A673 (cell line): ENCODE data around the gene RNF168. TPM values are rescaled to one million over a fixed set of nuclear protein-coding genes. Genes with fewer than 3 reads are reported as not detected.

ENCODE experiments used
- BruUV-seq: library from RNA; stranded (reverse); fragments of 400-500 nt; replicated peaks from 2 replicates; lab custom pipeline; 2021; lab: Mats Ljungman, UMichigan
- CTCF ChIA-PET: fragments of 300-600 bp; sonication (Branson Sonifier 250); formaldehyde crosslinking; loops from one replicate; lab custom pipeline; 2022; ENCODE audit warnings: antibody characterized with exemption; lab: Charles Lee
- POLR2A ChIA-PET: fragments of 300-600 bp; sonication (Branson Sonifier 250); formaldehyde crosslinking; loops from one replicate; lab custom pipeline; 2022; ENCODE audit warnings: antibody characterized with exemption; ENCODE audit not compliant: low non-redundant PET; lab: Charles Lee
- DNase-seq: peaks from one replicate; pipeline ENCODE4 v3.0.0-alpha.2; 2015; ENCODE audit warnings: low spot score
- H3K27ac ChIP-seq: fragments of 200-600 bp; sonication (generic); 2 replicates; pipeline ENCODE4 v1.5.1; 2016; ENCODE audit warnings: mixed run types, low read depth, mild to moderate bottlenecking, mixed read lengths, antibody characterized with exemption, low read length; ENCODE audit not compliant: poor library complexity, severe bottlenecking
- H3K27me3 ChIP-seq: fragments of 200-600 bp; sonication (generic); replicated peaks from 2 replicates; pipeline ENCODE4 v1.6.1; 2017; ENCODE audit warnings: mixed run types, low read depth, mild to moderate bottlenecking, mixed read lengths, antibody characterized with exemption, low read length; ENCODE audit not compliant: insufficient read depth, poor library complexity
- H3K36me3 ChIP-seq: fragments of 200-600 bp; sonication (generic); 2 replicates; pipeline ENCODE4 v1.6.1; 2016; ENCODE audit warnings: mixed run types, mild to moderate bottlenecking, mixed read lengths, antibody characterized with exemption, low read length; ENCODE audit not compliant: insufficient read depth, poor library complexity, severe bottlenecking
- H3K4me1 ChIP-seq: fragments of 200-600 bp; sonication (generic); 2 replicates; pipeline ENCODE4 v1.6.1; 2017; ENCODE audit warnings: mixed run types, mild to moderate bottlenecking, mixed read lengths, antibody characterized with exemption, low read length; ENCODE audit not compliant: insufficient read depth, poor library complexity, severe bottlenecking
- H3K4me3 ChIP-seq: fragments of 200-600 bp; sonication (generic); 2 replicates; pipeline ENCODE4 v1.5.1; 2016; ENCODE audit warnings: low read depth, mixed run types, mild to moderate bottlenecking, mixed read lengths, low read length; ENCODE audit not compliant: poor library complexity, severe bottlenecking
- H3K9me3 ChIP-seq: fragments of 200-600 bp; sonication (generic); 2 replicates; pipeline ENCODE4 v1.6.1; 2016; ENCODE audit warnings: mixed run types, low read depth, mild to moderate bottlenecking, mixed read lengths, antibody characterized with exemption, low read length; ENCODE audit not compliant: poor library complexity, severe bottlenecking
- CTCF ChIP-seq: fragments of 300-800, 200-600 bp; sonication (generic); conservative IDR thresholded peaks from 2 replicates; pipeline ENCODE4 v1.5.1; 2017; ENCODE audit warnings: low read depth, mild to moderate bottlenecking, antibody characterized with exemption, low read length, moderate library complexity, mixed read lengths
- EZH2 ChIP-seq: fragments of 200-600 bp; sonication (generic); IDR thresholded peaks from 2 replicates; pipeline ENCODE4 v1.6.1; 2017; ENCODE audit warnings: borderline replicate concordance, low read depth, mild to moderate bottlenecking, mixed read lengths, antibody characterized with exemption, low read length; ENCODE audit not compliant: poor library complexity, severe bottlenecking
- intact Hi-C: fragments of 100-400 bp; cut with micrococcal nuclease; formaldehyde crosslinking; loops from one replicate; pipeline ENCODE4 v1.10.0; 2022; ENCODE audit not compliant: unreplicated experiment
- total RNA-seq: library from RNA; stranded (reverse); gene quantifications from 2 replicates; pipeline ENCODE4 v1.2.3, GENCODE V29; 2021

The RNF168 gene
- total RNA-seq, 1 experiment from 2014 or later, result 42.9 TPM

GRCh38 chr3:196498297-196498696 lies 5.3 kb downstream of the RNF168 start:
- peaks cover 28% of the 10 kb centered on the region for H3K36me3 ChIP-seq
- TF ChIP-seq EZH2, result no peak
- TF ChIP-seq CTCF, result no peak
- CTCF ChIA-PET, result no interaction called here
- no peaks in the 10 kb centered on the region for H3K4me1 ChIP-seq
- POLR2A ChIA-PET, result no interaction called here
- intact Hi-C loops, result no loop called here
- no TSS peak for BruUV-seq
- H3K9me3 ChIP-seq, result no peaks in the 10 kb centered on the region
- H3K27me3 ChIP-seq, result no peaks in the 10 kb centered on the region
- H3K27ac ChIP-seq, result no peak overlapping the region
- no peak for DNase-seq
- no peak overlapping the region for H3K4me3 ChIP-seq

GRCh38 chr3:196496183-196496582 lies 7.4 kb downstream of the RNF168 start:
- H3K9me3 ChIP-seq, result no peaks in the 10 kb centered on the region
- no peak for DNase-seq
- no peaks in the 10 kb centered on the region for H3K27me3 ChIP-seq
- no peaks in the 10 kb centered on the region for H3K4me1 ChIP-seq
- TF ChIP-seq CTCF, result no peak
- no peak for TF ChIP-seq EZH2
- peaks cover 28% of the 10 kb centered on the region for H3K36me3 ChIP-seq
- CTCF ChIA-PET, result no interaction called here
- no TSS peak for BruUV-seq
- no peak overlapping the region for H3K27ac ChIP-seq
- intact Hi-C loops, result no loop called here
- POLR2A ChIA-PET, result no interaction called here
- no peak overlapping the region for H3K4me3 ChIP-seq

GRCh38 chr3:196493292-196493691 lies 10.3 kb downstream of the RNF168 start:
- Histone ChIP-seq H3K27ac (no peak overlapping the region), H3K27me3 (no peaks in the 10 kb centered on the region), H3K4me1 (no peaks in the 10 kb centered on the region), H3K36me3 (peaks cover 11% of the 10 kb centered on the region), H3K9me3 (no peaks in the 10 kb centered on the region), H3K4me3 (no peak overlapping the region)
- no peak for TF ChIP-seq EZH2
- no peak for TF ChIP-seq CTCF
- POLR2A ChIA-PET, result no interaction called here
- intact Hi-C loops, result no loop called here
- BruUV-seq, result no TSS peak
- no peak for DNase-seq
- CTCF ChIA-PET, result no interaction called here
